Astrocyte of the cerebellum (primary cell): ENCODE data around the gene FTH1.

Experiments
- DNase-seq: peaks from one replicate; pipeline ENCODE4 v3.0.0-alpha.2; 2011; ENCODE audit warnings: low read depth
- H3K4me3 ChIP-seq: 2 replicates; pipeline ENCODE4 v1.5.1; 2011; ENCODE audit warnings: mild to moderate bottlenecking, low read depth, low read length, moderate library complexity
- CTCF ChIP-seq: IDR thresholded peaks from 2 replicates; pipeline ENCODE4 v1.5.1; 2012; ENCODE audit warnings: low read length, low read depth, moderate library complexity, mild to moderate bottlenecking; ENCODE audit errors: missing control alignments
- in situ Hi-C: cut with HindIII; loops from 2 replicates; pipeline ENCODE4 v1.10.0; 2017; ENCODE audit warnings: low sequenced_read_pairs

The FTH1 gene

DNA sequence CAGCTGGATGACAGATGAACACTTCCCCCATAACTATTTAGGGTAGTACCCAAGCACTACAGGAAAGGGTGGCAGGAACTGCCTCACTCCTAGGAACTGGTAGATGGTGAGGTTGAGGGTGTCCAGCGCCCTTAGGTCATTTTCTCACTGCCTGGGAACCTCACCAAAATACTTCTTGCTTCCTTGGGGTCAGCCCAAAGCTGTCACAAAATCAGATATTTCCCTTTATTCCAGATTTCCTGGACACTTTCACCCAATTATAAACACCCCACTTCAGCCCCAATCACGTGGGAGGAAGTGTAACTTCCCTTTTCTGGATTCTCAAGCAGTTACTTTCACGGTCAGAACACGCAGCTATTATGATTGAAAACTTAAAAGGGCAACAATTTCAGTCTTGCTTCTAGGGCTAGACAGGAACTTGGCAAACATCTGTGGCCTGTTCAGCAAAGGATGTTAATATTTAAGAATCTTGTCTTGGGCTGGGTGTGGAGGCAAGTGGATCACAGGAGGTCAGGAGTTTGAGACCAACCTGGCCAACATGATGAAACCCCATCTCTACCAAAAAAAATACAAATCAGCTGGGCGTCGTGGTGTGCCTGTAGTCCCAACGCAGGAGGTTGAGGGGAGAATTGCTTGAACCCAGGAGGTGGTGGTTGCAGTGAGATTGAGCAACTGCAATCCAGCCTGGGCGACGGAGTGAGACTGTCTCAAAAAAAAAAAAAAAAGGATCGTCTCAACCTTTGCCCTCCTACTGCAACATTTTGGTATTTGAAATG is 4.0 kb downstream of the FTH1 start:
- in situ Hi-C loops, result no loop called here
- H3K4me3 ChIP-seq, result no peak overlapping the region
- no peak for DNase-seq
- TF ChIP-seq CTCF, result no peak

DNA sequence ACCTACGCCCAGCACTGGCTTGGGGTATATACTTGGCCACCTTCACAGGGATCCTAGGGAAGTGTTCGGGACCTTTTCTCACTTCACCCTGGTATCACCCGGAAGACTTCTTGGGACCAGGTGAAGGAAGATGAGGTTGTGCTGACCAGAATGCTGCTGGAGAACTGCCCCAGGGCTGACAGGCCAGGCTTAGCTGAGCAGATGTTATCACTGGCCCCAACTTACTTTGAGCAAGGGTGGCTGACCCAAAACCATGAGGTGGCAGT is 4.5 kb downstream of the FTH1 start:
- no peak for DNase-seq
- in situ Hi-C loops, result no loop called here
- no peak overlapping the region for H3K4me3 ChIP-seq

GRCh38 chr11:61962213-61963015 is 5.0 kb downstream of the FTH1 start:
- no peak for DNase-seq
- no peak overlapping the region for H3K4me3 ChIP-seq
- in situ Hi-C loops, result no loop called here
- no peak for TF ChIP-seq CTCF

More for the DNA sequence above, 4.5 kb downstream of the FTH1 start:
- TF ChIP-seq CTCF, result no peak

- in situ Hi-C loops, result no loop called here
- TF ChIP-seq CTCF, result no peak
- H3K4me3 ChIP-seq, result no peak overlapping the region
- no peak for DNase-seq
These were observed 5.7 kb downstream of the FTH1 start for GRCh38 chr11:61961570-61962212.

- no peak for TF ChIP-seq CTCF
- in situ Hi-C loops, result no loop called here
- DNase-seq, result no peak
- H3K4me3 ChIP-seq, result no peak overlapping the region
These were observed 6.9 kb downstream of the FTH1 start for GRCh38 chr11:61960532-61960931.

DNA sequence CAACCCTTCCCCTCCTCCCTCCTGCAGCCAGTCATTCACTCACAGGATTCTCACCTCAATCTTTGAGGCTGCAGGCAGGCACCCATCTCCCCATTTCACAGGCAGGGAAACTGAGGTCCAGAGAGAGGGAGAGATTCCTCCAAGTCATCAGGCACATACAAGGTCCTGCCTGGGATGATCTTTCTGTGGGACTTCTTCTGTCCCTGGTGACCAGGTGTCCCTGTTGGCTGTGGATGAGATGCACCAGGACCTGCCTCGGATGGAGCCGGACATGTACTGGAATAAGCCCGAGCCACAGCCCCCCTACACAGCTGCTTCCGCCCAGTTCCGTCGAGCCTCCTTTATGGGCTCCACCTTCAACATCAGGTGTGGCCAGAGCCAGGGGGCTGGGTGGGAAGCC is 7.8 kb downstream of the FTH1 start:
- in situ Hi-C loops, result no loop called here
- no peak for DNase-seq
- no peak for TF ChIP-seq CTCF
- H3K4me3 ChIP-seq, result no peak overlapping the region
